ENCODE data around the gene MYH10. TPM values are rescaled to one million over a fixed set of nuclear protein-coding genes. Genes with fewer than 3 reads are reported as not detected.

Gene MYH10
- total and polyA plus RNA-seq, 2 experiments from 2014 or later: 75.6 to 87.8 TPM

DNA sequence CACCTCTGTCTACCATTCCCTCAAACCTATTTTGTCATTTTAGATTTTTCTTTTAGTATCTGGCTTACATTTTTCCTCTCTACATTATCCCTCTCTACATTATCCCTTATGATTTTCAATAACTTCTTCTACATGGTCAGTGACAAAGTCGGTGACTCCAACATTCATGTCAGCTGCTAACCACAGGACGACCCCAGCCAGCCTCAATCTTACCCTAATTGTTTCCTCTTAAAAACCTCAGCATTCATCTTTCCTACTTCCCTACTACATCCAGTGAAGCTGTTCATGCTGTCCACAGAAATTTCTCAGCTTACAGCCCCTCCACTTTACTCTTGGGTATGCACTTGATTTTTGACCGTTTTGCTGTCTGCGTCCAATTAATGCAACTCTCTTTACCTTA lies 8.3 kb downstream of the MYH10 start:
- Histone ChIP-seq H3K9me3 (ENCODE audit: low read depth) (no peaks in the 10 kb centered on the region), H3K79me2 (peaks cover 100% of the 10 kb centered on the region), H3K36me3 (replicated peaks; ENCODE audit: insufficient read depth, low read depth) (no peaks in the 10 kb centered on the region), H4K20me1 (ENCODE audit: insufficient read depth, poor library complexity, severe bottlenecking) (peaks cover 23% of the 10 kb centered on the region), H3K4me2 (no peak overlapping the region), H2AFZ (no peak overlapping the region), H3K4me1 (ENCODE audit: insufficient read depth) (peaks cover 5% of the 10 kb centered on the region), H3K27me3 (no peaks in the 10 kb centered on the region), H3K9me2 (replicated peaks; ENCODE audit: insufficient read depth) (no peaks in the 10 kb centered on the region), H3K27ac (no peak overlapping the region), H3K4me3 (no peak overlapping the region)
- WGBS (ENCODE audit: low lambda C conversion rate, missing lambda C conversion rate): 92% methylated on average over 4 of the region's 4 CpGs
- no peak for DNase-seq (ENCODE audit: low spot score)
- TF ChIP-seq, protein P1, sequence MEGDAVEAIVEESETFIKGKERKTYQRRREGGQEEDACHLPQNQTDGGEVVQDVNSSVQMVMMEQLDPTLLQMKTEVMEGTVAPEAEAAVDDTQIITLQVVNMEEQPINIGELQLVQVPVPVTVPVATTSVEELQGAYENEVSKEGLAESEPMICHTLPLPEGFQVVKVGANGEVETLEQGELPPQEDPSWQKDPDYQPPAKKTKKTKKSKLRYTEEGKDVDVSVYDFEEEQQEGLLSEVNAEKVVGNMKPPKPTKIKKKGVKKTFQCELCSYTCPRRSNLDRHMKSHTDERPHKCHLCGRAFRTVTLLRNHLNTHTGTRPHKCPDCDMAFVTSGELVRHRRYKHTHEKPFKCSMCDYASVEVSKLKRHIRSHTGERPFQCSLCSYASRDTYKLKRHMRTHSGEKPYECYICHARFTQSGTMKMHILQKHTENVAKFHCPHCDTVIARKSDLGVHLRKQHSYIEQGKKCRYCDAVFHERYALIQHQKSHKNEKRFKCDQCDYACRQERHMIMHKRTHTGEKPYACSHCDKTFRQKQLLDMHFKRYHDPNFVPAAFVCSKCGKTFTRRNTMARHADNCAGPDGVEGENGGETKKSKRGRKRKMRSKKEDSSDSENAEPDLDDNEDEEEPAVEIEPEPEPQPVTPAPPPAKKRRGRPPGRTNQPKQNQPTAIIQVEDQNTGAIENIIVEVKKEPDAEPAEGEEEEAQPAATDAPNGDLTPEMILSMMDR (IDR thresholded peaks at IDR 0.05; ENCODE audit: poor library complexity): no peak
- TF ChIP-seq EZH2 (IDR thresholded peaks at IDR 0.05; ENCODE audit: borderline replicate concordance) (no peak), EZH2phosphoT487 (IDR thresholded peaks at IDR 0.05; ENCODE audit: low read depth, severe bottlenecking, unreplicated experiment) (no peak)

DNA sequence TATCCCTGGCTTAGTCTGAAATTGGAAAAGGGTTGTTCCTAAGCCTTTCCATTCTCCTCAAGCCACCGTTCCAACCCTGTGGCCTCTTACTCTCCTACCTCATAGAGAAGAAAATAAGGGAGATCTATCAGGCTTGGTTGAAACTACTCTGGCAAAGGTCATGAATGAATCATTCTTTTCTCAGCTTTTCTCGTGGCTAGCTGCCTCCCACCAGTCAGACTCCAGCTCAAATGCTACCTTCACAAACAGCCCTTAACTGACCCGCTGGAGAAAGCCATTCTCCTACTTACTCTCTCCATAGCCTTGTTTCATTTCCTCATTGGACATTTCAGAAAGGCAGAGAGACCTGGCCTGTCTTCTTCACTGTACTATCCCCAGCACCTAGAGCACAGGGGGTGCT lies 8.9 kb downstream of the MYH10 start:
- H2AFZ ChIP-seq: no peak overlapping the region
- peaks cover 17% of the 10 kb centered on the region for H4K20me1 ChIP-seq (ENCODE audit: insufficient read depth, poor library complexity, severe bottlenecking)
- peaks cover 5% of the 10 kb centered on the region for H3K4me1 ChIP-seq (ENCODE audit: insufficient read depth)
- no peak for DNase-seq (ENCODE audit: low spot score)
- H3K4me2 ChIP-seq: no peak overlapping the region
- H3K79me2 ChIP-seq: peaks cover 100% of the 10 kb centered on the region
- no peaks in the 10 kb centered on the region for H3K9me2 ChIP-seq (replicated peaks; ENCODE audit: insufficient read depth)
- TF ChIP-seq EZH2phosphoT487 (IDR thresholded peaks at IDR 0.05; ENCODE audit: low read depth, severe bottlenecking, unreplicated experiment) (no peak), EZH2 (IDR thresholded peaks at IDR 0.05; ENCODE audit: borderline replicate concordance) (no peak)
- TF ChIP-seq, protein P1 (IDR thresholded peaks at IDR 0.05; ENCODE audit: poor library complexity): no peak
- no peak overlapping the region for H3K4me3 ChIP-seq
- H3K27ac ChIP-seq: no peak overlapping the region
- WGBS (ENCODE audit: low lambda C conversion rate, missing lambda C conversion rate): 66% methylated on average over 3 of the region's 3 CpGs
- H3K9me3 ChIP-seq (ENCODE audit: low read depth): no peaks in the 10 kb centered on the region
- H3K36me3 ChIP-seq (replicated peaks; ENCODE audit: insufficient read depth, low read depth): no peaks in the 10 kb centered on the region
- no peaks in the 10 kb centered on the region for H3K27me3 ChIP-seq

DNA sequence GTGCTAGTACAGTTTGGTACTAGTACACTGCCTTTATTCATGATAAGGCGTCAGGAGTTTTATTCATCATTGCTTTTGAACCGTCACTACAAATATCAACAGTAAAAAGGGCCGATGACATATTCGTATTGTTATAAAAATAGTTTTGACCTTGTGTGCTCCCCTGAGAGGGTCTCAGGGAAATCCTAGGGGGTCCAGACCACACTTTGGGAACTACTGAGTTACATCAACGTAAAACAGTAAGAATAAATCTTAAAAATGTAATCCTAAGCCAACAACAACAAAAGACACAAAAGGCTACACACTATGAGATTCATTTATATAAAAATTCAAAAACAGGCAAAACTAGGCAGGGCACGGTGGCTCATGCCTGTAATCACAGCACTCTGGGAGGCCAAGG lies 11.2 kb downstream of the MYH10 start:
- WGBS (ENCODE audit: low lambda C conversion rate, missing lambda C conversion rate): 93% methylated on average over 6 of the region's 6 CpGs
- Histone ChIP-seq H3K4me2 (no peak overlapping the region), H3K27me3 (no peaks in the 10 kb centered on the region), H3K27ac (no peak overlapping the region), H3K4me3 (no peak overlapping the region), H3K9me2 (replicated peaks; ENCODE audit: insufficient read depth) (no peaks in the 10 kb centered on the region), H2AFZ (no peak overlapping the region), H4K20me1 (ENCODE audit: insufficient read depth, poor library complexity, severe bottlenecking) (peaks cover 4% of the 10 kb centered on the region), H3K9me3 (ENCODE audit: low read depth) (no peaks in the 10 kb centered on the region), H3K4me1 (ENCODE audit: insufficient read depth) (peaks cover 5% of the 10 kb centered on the region), H3K36me3 (replicated peaks; ENCODE audit: insufficient read depth, low read depth) (no peaks in the 10 kb centered on the region), H3K79me2 (peaks cover 100% of the 10 kb centered on the region)
- TF ChIP-seq EZH2phosphoT487 (IDR thresholded peaks at IDR 0.05; ENCODE audit: low read depth, severe bottlenecking, unreplicated experiment) (no peak), EZH2 (IDR thresholded peaks at IDR 0.05; ENCODE audit: borderline replicate concordance) (no peak)
- DNase-seq (ENCODE audit: low spot score): no peak

DNA sequence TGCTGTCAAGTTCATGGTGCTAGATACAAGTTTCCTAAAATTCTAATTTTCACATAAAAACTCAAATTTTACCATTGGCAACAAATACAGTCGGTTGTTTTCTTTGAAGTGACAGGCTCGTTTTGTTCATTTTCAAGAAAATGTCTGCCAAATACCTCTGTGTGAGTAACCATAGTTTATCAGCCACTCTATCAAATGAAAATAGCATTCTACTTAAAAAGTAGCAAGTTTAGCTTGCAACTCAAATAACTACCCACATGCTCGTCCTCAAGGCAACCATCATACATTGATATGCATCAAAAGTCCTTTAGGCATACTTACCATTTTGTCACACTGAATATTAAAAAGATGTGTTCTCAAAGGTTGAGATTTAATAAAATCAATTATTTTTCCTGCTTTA lies 11.7 kb downstream of the MYH10 start:
- Histone ChIP-seq H3K27ac (no peak overlapping the region), H2AFZ (no peak overlapping the region), H3K4me1 (ENCODE audit: insufficient read depth) (peaks cover 5% of the 10 kb centered on the region), H4K20me1 (ENCODE audit: insufficient read depth, poor library complexity, severe bottlenecking) (peaks cover 6% of the 10 kb centered on the region), H3K4me3 (no peak overlapping the region), H3K36me3 (replicated peaks; ENCODE audit: insufficient read depth, low read depth) (no peaks in the 10 kb centered on the region), H3K4me2 (no peak overlapping the region), H3K9me2 (replicated peaks; ENCODE audit: insufficient read depth) (no peaks in the 10 kb centered on the region), H3K79me2 (peaks cover 99% of the 10 kb centered on the region), H3K27me3 (no peaks in the 10 kb centered on the region), H3K9me3 (ENCODE audit: low read depth) (no peaks in the 10 kb centered on the region)
- DNase-seq (ENCODE audit: low spot score): no peak
- 91% methylated on average over 3 of the region's 3 CpGs for WGBS (ENCODE audit: low lambda C conversion rate, missing lambda C conversion rate)
- TF ChIP-seq EZH2 (IDR thresholded peaks at IDR 0.05; ENCODE audit: borderline replicate concordance): no peak
- TF ChIP-seq EZH2phosphoT487 (IDR thresholded peaks at IDR 0.05; ENCODE audit: low read depth, severe bottlenecking, unreplicated experiment): no peak
- TF ChIP-seq, protein P1 (IDR thresholded peaks at IDR 0.05; ENCODE audit: poor library complexity): no peak
